Natural killer cell (primary cell): ENCODE measurements around the gene ABCB8. TPM values are rescaled to one million over a fixed set of nuclear protein-coding genes. Genes with fewer than 3 reads are reported as not detected.

Experiments
- ATAC-seq, 3 donors: fragments of 150-1000 bp in 2 of 3; fragments of 200-7000 bp in 1 of 3; cut with Tn5 transposase; 1 replicate in 1 of 3; 2 replicates in 2 of 3; pipeline ENCODE4 v1.10.0; 2021; ENCODE audit warnings: mild to moderate bottlenecking in 2 of 3, moderate library complexity in 2 of 3
- DNase-seq, 2 donors: peaks; one replicate each; pipeline versions ENCODE4 v3.0.0 to v3.0.0-alpha.2; 2013 to 2021; ENCODE audit warnings: mixed read lengths in 1 of 2
- H3K27ac ChIP-seq: one replicate; pipeline ENCODE4 v1.5.1; 2013; ENCODE audit warnings: mild to moderate bottlenecking, low read length
- H3K27me3 ChIP-seq: one replicate; pipeline ENCODE4 v1.6.1; 2013; ENCODE audit warnings: low read length; ENCODE audit not compliant: control insufficient read depth, insufficient read depth
- H3K36me3 ChIP-seq: one replicate; pipeline ENCODE4 v1.6.1; 2013; ENCODE audit warnings: low read length; ENCODE audit not compliant: control insufficient read depth, insufficient read depth
- H3K4me1 ChIP-seq: one replicate; pipeline ENCODE4 v1.6.1; 2013; ENCODE audit warnings: low read length; ENCODE audit not compliant: control insufficient read depth, insufficient read depth
- H3K4me3 ChIP-seq: one replicate; pipeline ENCODE4 v1.5.1; 2013; ENCODE audit warnings: low read length
- H3K9me3 ChIP-seq: one replicate; pipeline ENCODE4 v1.6.1; 2013; ENCODE audit warnings: low read length; ENCODE audit not compliant: control insufficient read depth, insufficient read depth
- H3K27ac Mint-ChIP-seq, 2 donors: one replicate each; pipeline ENCODE4 v1.8.0; 2022; ENCODE audit warnings: mild to moderate bottlenecking in 2 of 2, mixed read lengths in 2 of 2, moderate library complexity in 1 of 2
- H3K27me3 Mint-ChIP-seq, 2 donors: one replicate each; pipeline ENCODE4 v1.8.0; 2022; ENCODE audit warnings: low read depth in 2 of 2, mixed read lengths in 2 of 2
- H3K36me3 Mint-ChIP-seq: one replicate; pipeline ENCODE4 v1.8.0; 2022; ENCODE audit warnings: mixed read lengths
- H3K4me1 Mint-ChIP-seq, 2 donors: one replicate each; pipeline ENCODE4 v1.8.0; 2022; ENCODE audit warnings: mixed read lengths in 2 of 2
- H3K4me3 Mint-ChIP-seq: one replicate; pipeline ENCODE4 v1.8.0; 2022; ENCODE audit warnings: mild to moderate bottlenecking, moderate library complexity, mixed read lengths
- H3K9me3 Mint-ChIP-seq, 2 donors: one replicate each; pipeline ENCODE4 v1.8.0; 2022; ENCODE audit warnings: mixed read lengths in 2 of 2
- CTCF ChIP-seq: fragments of 200-600 bp; IDR thresholded peaks from one replicate; pipeline ENCODE4 v1.8.0; 2022; ENCODE audit warnings: antibody characterized with exemption
- WGBS: methylation state at CpG from one replicate; pipeline ENCODE4 v1.1.7; 2013; ENCODE audit warnings: missing lambda C conversion rate; ENCODE audit not compliant: insufficient coverage; 5-methylcytosine and 5-hydroxymethylcytosine counted together
- intact Hi-C: fragments of 100-400 bp; cut with micrococcal nuclease; formaldehyde crosslinking; loops from one replicate; pipeline ENCODE4 v1.14.2; 2022
- total RNA-seq, 4 donors: library from RNA; stranded (reverse); fragments of 120-200 nt in 1 of 4; gene quantifications; one replicate each; pipeline versions ENCODE4 v1.2.3 to v1.2.4, GENCODE V29; 2013 to 2022

Gene ABCB8
- total RNA-seq, 3 donors from 2014 or later (not counting 1 experiment from before 2014, with no cell fraction given) = 50.6 to 60.5 (median 53.7) TPM

GRCh38 chr7:151091003-151091402 lies 62.8 kb downstream of the ABCB8 start:
- no peak overlapping the region for H3K27ac Mint-ChIP-seq
- H3K27me3 ChIP-seq = no peaks in the 10 kb centered on the region
- ATAC-seq (no peak), DNase-seq (no peak)
- TF ChIP-seq CTCF = no peak
- no peaks in the 10 kb centered on the region for H3K27me3 Mint-ChIP-seq
- no peaks in the 10 kb centered on the region for H3K36me3 Mint-ChIP-seq
- H3K4me1 ChIP-seq = peaks cover 34% of the 10 kb centered on the region
- WGBS = 97% methylated on average over 7 of the region's 7 CpGs
- H3K36me3 ChIP-seq = no peaks in the 10 kb centered on the region
- H3K4me1 Mint-ChIP-seq = peaks cover 19 to 28% of the 10 kb centered on the region in 2 donors
- intact Hi-C loops = no loop called here
- no peaks in the 10 kb centered on the region for H3K9me3 Mint-ChIP-seq
- H3K27ac ChIP-seq = no peak overlapping the region
- no peak overlapping the region for H3K4me3 Mint-ChIP-seq
- no peak overlapping the region for H3K4me3 ChIP-seq
- no peaks in the 10 kb centered on the region for H3K9me3 ChIP-seq

DNA sequence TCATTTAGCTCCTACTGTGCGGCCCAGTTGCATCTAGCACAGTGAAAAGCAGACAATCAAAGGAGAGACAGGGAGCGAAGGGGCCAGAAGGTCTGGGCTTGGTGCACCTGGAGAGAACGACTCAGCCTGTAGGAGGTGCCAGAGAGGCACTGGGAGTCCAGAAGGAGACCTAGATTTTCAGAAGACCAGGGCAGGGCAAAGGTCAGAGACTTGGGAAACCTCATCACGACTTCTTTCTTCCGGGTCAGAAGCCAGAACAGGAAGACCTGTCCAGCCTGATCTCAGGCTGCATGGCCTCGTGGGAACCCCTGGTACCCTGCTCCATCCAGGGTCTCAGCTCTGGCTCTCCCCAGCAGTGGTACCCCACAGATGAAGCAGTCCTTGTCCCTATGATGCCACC lies 63.2 kb downstream of the ABCB8 start:
- peak in 1 of 2 donors; percentile 47 for DNase-seq

GRCh38 chr7:151091988-151092387 lies 63.7 kb downstream of the ABCB8 start:
- no peaks in the 10 kb centered on the region for H3K9me3 ChIP-seq
- peaks cover 32% of the 10 kb centered on the region for H3K4me1 ChIP-seq
- WGBS = 93% methylated on average over 14 of the region's 14 CpGs
- H3K27me3 ChIP-seq = no peaks in the 10 kb centered on the region
- no peak for ATAC-seq
- TF ChIP-seq CTCF = no peak
- Mint-ChIP-seq H3K27me3 (no peaks in the 10 kb centered on the region), H3K27ac (no peak overlapping the region), H3K9me3 (no peaks in the 10 kb centered on the region), H3K4me3 (no peak overlapping the region), H3K4me1 (peaks cover 19 to 25% of the 10 kb centered on the region in 2 donors), H3K36me3 (no peaks in the 10 kb centered on the region)
- H3K36me3 ChIP-seq = no peaks in the 10 kb centered on the region
- intact Hi-C loops = no loop called here
- H3K4me3 ChIP-seq = no peak overlapping the region
- H3K27ac ChIP-seq = no peak overlapping the region
- DNase-seq = no peak

More for the DNA sequence above, 63.2 kb downstream of the ABCB8 start:
- no peak overlapping the region for H3K27ac Mint-ChIP-seq
- WGBS = 80% methylated on average over 6 of the region's 6 CpGs
- Histone ChIP-seq H3K27me3 (no peaks in the 10 kb centered on the region), H3K9me3 (no peaks in the 10 kb centered on the region), H3K36me3 (no peaks in the 10 kb centered on the region), H3K4me3 (no peak overlapping the region), H3K27ac (no peak overlapping the region), H3K4me1 (peaks cover 34% of the 10 kb centered on the region)
- ATAC-seq = no peak
- H3K27me3 Mint-ChIP-seq = no peaks in the 10 kb centered on the region
- intact Hi-C loops = no loop called here
- H3K36me3 Mint-ChIP-seq = no peaks in the 10 kb centered on the region
- H3K4me1 Mint-ChIP-seq = peaks cover 19 to 26% of the 10 kb centered on the region in 2 donors
- H3K4me3 Mint-ChIP-seq = no peak overlapping the region
- no peaks in the 10 kb centered on the region for H3K9me3 Mint-ChIP-seq
- no peak for TF ChIP-seq CTCF

GRCh38 chr7:151093748-151094147 lies 65.5 kb downstream of the ABCB8 start:
- no peak overlapping the region for H3K27ac ChIP-seq
- DNase-seq = no peak
- no peaks in the 10 kb centered on the region for H3K27me3 Mint-ChIP-seq
- H3K27ac Mint-ChIP-seq = no peak overlapping the region
- intact Hi-C loops = no loop called here
- no peaks in the 10 kb centered on the region for H3K36me3 ChIP-seq
- no peak overlapping the region for H3K4me3 Mint-ChIP-seq
- H3K4me1 ChIP-seq = peaks cover 16% of the 10 kb centered on the region
- H3K9me3 Mint-ChIP-seq = no peaks in the 10 kb centered on the region
- ATAC-seq = no peak
- WGBS = 95% methylated on average over 6 of the region's 6 CpGs
- H3K27me3 ChIP-seq = no peaks in the 10 kb centered on the region
- no peak for TF ChIP-seq CTCF
- no peaks in the 10 kb centered on the region for H3K9me3 ChIP-seq
- peaks cover 10 to 13% of the 10 kb centered on the region in 2 donors for H3K4me1 Mint-ChIP-seq
- no peaks in the 10 kb centered on the region for H3K36me3 Mint-ChIP-seq
- no peak overlapping the region for H3K4me3 ChIP-seq
